Limb (tissue), 2 donors: Measurements from ENCODE around the gene SPOPL.
"Not testable (repeated sequence)": the region's sequence is repeated elsewhere in the genome, so short reads cannot be mapped to it uniquely, and the experiment has no call there.

Experiments
- DNase-seq, 2 donors: peaks; one replicate each; pipeline ENCODE4 v3.0.0-alpha.2; 2016; ENCODE audit errors: extremely low spot score in 2 of 2

Gene SPOPL

DNA sequence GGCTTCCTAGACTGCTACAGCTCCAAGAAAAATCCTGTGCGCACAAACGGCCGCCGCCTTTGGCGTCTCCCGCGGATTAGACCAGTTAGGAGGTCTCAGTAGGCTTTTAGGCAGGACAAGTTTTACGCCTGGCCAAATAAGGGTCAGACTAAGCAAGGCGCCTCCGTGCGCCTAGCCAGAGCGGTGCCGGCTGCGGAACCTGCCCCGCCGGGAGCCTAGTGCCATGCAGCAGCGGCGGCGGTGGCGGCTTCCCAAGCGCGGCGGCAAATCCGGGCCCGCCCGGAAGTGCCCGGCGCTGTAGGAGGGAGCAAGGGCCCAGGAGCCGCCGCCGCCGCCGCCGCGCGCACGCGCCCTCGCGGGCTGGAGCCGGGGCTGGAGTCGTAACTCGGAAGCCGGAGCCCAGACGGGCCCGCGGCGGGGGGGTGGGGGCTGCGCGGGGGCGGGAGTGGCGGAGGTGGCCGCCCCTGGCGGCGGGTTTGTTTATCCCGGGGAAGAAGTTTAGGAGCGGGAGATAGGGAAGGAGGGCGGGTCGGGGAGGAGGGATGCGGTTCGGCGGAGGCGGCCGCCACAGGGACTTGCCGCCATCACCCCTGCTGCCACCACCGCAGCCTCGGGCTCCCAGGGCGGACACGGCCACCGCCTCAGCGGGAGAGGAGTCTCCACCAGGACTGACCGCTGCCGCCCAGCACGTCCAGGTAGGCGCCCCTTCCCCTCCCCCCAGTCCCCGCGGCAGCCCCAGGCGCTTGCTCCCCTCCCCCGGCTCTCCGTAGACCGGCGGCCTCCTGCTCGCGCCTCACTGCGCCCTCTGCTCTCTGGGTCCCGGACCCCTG, at the start of gene SPOPL:
TSS of gene SPOPL (plus strand) at position 346 of the 830 bp plus-strand sequence. CDS start 48,447 bp downstream, outside the sequence.
- peak; percentile 87 to 96 for DNase-seq

- DNase-seq, result no peak
These were observed 49.2 kb upstream of the SPOPL start for GRCh38 chr2:138452324-138452723.

DNA sequence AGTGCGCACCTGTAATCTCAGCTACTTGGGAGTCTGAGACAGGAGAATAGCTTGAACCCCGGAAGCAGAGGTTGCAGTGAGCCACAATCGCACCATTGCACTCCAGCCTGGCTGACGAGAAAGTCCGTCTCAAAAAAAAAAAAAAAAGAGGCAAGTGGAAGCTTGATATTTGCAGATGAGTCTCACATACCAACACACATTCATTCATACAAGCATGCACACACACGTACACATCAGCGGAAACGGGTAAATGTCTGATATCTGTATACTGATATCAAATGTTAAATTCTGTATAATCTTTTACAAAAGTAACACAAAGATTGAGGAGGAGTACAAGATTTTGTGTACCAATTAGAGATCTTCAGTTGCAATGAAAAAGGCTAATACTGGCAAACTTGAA, 47.8 kb upstream of the SPOPL start:
- no peak for DNase-seq

- no peak for DNase-seq
These were observed 46.8 kb upstream of the SPOPL start for GRCh38 chr2:138454761-138455160.

DNA sequence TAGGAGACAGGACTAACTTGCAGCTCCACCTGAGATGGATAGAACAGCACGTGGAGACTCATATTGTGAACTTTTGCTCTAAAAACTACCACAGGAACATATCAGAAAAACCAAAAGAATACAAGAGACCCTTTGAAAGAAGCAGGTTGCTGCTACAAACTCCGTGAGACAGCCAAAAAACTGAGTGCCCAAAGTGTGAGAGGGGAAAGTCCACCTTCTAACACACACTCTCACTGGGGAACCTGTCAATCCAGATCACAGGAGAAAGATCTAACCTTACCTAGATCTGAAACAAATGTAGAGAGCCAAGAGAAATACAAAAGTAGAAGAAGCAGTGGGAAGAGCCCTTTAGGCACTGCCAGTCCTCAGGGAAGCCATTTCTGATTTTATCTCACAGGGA, 46.3 kb upstream of the SPOPL start:
- no peak for DNase-seq

DNA sequence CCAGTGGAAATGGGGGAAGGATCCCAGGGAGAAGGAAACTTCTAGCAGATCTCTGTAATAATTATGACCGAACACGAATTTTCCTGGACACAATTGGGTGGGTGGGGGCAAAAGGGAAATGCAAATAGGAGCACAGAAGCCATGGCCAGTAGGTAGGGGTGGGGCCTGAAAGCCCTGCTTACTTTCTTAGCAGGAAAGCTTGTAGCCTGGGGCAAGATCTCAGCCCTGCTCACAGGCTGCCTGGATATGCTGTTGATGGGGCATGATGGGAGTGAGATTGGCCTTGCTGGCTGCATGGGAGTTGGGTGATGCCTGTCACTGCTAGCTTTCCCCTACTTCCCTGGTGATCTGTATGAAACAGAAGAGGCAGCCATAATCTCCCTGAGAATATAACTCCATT, 45.9 kb upstream of the SPOPL start:
- no peak for DNase-seq

- DNase-seq, result not testable (repeated sequence)
These were observed 38.9 kb upstream of the SPOPL start for GRCh38 chr2:138462689-138463088.

- no peak for DNase-seq
These were observed 33.0 kb upstream of the SPOPL start for GRCh38 chr2:138468617-138469016.

- DNase-seq, result no peak
These were observed 32.2 kb upstream of the SPOPL start for GRCh38 chr2:138469411-138469810.

- DNase-seq, result no peak
These were observed 30.6 kb upstream of the SPOPL start for GRCh38 chr2:138470941-138471340.

DNA sequence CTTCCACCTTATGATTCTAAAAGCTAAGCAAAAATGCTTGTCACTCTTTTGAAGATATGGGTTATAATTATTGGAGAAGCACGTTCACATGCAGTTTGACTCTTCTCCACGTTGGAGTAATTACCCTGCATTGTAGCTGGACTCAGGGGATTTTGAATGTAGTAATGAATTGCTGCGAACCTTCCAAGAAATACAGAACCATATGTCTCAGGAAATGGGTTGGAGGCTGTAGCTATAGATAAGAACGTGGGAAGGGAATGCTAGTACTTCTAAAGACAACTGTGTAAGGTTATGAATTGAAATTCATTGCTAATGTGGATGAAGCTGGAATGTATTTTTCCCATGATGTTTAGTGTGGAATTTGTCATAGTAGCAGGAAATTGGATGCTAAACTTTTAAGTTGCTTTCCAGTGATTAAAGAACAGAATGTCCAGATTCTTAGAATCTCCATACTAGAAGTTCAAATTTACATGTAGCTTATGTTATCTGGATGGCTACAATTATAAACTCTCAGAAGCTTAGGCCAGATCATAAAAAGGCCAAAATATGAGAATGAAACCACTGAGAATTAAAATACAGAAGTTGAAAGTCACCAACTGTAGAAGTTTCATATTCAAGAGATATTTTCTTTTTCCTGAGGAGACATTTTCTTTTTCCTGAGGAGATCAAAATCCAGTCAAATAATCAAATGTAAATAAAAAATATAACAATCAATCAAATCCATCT, 27.3 kb upstream of the SPOPL start:
- no peak for DNase-seq

DNA sequence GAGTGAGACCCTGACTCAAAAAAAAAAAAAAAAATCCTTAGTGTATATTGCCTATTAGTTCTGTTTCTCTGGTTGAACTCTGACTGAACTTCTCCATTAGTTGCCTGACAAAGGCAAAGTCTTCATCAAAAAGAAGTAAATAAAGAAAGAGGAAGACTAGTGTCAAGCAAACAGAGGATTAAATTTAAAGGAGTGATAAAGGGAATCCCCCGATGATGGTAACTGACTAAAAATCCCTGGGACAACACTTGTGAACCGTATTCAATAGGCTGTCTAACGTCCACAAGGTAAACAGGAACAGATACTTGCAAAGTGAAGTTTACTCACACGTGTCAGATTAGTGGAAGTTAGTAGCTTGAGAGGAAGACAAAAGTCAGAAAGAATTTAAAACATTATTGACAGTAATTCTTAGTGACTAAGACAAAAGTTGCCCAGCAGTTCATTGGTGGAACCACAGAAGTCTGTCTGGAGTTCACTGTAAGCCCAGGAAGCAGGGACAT, 26.2 kb upstream of the SPOPL start:
- DNase-seq, result no peak

- no peak for DNase-seq
These were observed 25.4 kb upstream of the SPOPL start for GRCh38 chr2:138476186-138476585.

DNA sequence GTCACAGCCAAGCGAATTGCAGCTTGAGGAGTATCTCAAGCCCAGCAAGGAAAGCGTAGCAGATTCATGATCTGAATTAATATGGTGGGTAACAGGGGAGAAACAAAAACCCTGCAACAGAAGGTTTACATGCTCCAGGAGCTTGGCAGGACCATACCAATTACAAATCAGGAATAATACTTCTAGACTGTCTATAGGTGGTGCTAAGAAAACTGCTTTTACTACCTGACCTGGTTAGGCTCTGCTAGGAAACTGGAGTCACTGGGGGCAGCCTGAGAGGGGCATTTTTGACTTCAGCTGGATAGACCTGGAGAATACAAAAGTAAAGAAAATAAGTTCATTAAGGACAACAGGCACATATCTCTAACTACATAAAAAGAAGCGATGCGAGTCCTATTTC, 24.6 kb upstream of the SPOPL start:
- no peak for DNase-seq

DNA sequence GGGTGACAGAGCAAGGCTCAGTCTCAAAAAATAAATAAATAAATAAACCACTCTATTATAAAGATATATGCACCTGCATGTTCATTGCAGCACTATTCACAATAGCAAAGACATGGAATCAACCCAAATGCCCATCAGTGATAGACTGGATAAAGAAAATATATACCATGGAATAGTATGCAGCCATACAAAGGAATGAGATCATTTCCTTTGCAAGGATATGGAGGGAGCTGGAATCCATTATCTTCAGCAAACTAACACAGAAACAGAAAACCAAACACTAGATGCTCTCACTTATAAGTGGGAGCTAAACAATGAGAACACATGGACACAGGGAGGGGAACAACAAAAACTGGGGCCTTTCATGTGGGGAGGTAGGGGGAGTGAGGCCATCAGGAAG, 18.8 kb upstream of the SPOPL start:
- DNase-seq, result not testable (repeated sequence)

DNA sequence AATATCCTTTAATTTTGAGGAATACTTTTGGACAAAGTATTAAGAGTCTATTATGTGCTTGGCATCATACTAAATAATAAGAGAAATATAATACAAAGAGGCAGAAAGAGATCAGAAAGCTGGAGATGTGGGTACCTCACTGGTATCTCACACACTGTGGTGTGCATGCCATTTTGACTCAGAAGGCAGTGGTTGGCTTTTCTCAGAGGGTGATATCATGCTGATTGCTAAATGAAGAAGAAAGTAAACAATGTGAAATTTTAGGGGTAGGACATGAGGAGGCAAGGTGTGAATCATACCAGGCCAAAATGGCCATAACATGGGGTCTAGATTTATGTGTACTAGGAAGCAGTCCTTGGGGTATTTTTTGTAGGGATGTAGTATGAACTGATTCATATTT, 16.6 kb upstream of the SPOPL start:
- DNase-seq, result no peak

DNA sequence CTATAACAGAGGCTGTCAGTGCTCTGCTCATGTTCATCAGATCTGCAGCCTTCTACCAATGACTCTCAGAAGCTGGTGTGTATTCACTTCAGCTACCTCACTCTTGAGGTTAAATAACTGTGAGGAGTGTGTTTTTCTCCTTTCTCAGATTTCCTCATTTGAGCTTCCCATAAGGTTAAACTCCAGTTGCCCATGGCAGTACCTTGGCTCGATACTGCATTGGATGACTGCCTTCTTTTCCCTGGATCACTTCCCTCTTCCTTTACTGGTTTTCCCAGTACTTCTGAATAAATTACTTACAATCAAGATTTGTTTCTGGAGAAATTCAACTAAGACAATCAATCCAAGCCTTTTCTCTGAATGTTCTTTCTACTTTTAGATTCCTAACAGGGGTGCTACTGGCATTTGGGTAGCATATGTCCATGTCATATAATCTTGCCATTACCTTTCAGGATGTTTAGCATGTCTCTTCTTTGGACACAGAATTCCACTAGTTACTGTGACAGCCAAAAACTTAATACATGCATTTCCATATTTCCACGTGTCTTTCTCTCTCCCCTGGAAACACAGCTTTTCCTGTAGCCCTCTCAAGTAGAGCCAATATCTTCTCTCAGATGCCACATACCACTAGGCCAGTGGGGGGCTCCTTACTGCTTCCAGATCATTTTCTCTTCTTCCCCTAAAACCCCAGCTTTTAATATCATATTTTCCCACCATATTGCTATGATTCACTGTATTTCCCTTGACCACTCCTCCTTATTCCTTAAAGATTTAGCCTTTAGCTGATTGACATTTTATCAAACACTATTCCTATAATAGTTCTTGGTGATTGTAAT, 15.0 kb upstream of the SPOPL start:
- no peak for DNase-seq

DNA sequence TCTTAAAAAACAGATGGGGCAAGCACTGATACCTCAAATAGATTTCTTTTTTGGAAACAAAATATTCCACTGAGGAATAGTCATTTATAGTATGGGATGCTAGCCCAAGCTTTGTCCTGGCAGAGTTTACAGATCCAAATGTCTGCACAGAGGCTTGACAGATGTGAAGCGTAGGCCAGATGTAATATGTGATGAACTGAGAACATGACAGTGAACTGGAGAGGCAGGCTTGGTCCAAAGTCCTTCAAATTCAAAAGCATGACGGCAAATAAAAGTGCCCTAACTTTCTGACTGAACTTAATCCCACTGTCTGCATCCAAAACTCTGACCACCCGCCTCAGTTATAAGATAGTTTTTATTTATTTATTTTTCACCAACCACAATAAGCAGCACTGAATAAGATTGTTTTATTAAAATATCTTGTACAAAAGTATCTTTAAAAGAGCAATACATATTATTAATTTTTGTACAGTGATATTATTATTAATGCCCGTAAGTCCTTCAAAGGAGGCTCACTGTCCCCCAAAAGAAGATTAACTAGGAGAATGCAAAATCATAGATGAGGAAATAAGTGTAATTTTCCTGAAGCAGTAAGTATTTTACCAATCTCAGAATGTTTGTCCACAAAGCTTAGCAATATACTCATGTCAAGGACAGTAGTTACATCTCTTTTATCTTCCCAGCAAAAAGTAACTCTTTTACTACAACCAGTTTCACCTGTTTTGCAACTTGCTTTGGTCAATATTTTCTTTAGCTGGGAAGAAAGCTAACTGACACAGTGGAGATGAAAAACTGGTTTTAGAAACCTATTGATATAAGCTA, 10.7 kb upstream of the SPOPL start:
- no peak for DNase-seq

- DNase-seq, result no peak
These were observed 10.1 kb upstream of the SPOPL start for GRCh38 chr2:138491495-138491862.

DNA sequence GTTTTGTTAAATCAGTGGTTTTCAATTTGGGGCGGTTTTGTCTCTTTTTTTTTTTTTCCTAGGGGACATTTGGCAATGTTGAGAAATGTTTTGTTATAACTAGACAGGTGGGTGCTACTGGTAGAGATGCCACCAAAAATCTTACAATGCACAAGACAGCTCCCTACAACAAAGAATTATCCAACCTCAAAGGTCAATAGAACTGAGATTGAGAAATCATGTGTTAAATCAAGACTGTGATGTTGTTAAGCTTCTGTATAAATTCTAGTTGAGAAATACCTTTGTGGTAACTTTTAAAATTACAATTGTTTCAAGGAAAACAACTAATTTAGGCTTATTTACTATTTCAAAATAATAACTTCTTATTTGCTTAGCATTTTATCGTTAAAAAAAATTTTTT, 9.4 kb upstream of the SPOPL start:
- DNase-seq, result no peak

GRCh38 chr2:138493334-138493733, 8.2 kb upstream of the SPOPL start:
- no peak for DNase-seq
